ENCODE results near the gene APAF1. TPM values are rescaled to one million over a fixed set of nuclear protein-coding genes. Genes with fewer than 3 reads are reported as not detected.

The APAF1 gene
- total and polyA plus RNA-seq, 2 of the 13 experiments (the other 11 are each of a cell fraction or from before 2014, with no cell fraction given) = 6.0 to 13.0 TPM

- TF ChIP-seq SETDB1 (CRISPR knock-in tag; IDR thresholded peaks at IDR 0.05; ENCODE audit: borderline replicate concordance) = no peak
Observed at GRCh38 chr12:98697209-98697608, 52.1 kb downstream of the APAF1 start (continued).

- Histone ChIP-seq H4K20me1 (ENCODE audit: insufficient read depth, low read length) (no peaks in the 10 kb centered on the region), H3K27ac (ENCODE audit: extremely low read length, insufficient read depth, low read length) (no peak overlapping the region), H3K79me2 (ENCODE audit: insufficient read depth, low read length) (no peaks in the 10 kb centered on the region), H3K4me2 (ENCODE audit: low read depth, low read length) (no peak overlapping the region), H3K4me1 (ENCODE audit: insufficient read depth, low read length) (no peaks in the 10 kb centered on the region), H3K9me3 (ENCODE audit: low read length) (no peaks in the 10 kb centered on the region), H2AFZ (ENCODE audit: low read length) (no peak overlapping the region), H3K27me3 (ENCODE audit: control insufficient read depth in 1 of 2, insufficient read depth in 2 of 2, low read length in 2 of 2) (no peaks in the 10 kb centered on the region), H3K4me3 (replicated peaks in 1 of 3; ENCODE audit: insufficient read depth in 1 of 3, low read depth in 2 of 3, low read length in 3 of 3) (no peak overlapping the region), H3K9ac (ENCODE audit: insufficient read depth, low read depth, low read length) (no peak overlapping the region), H3K36me3 (replicated peaks in 1 of 2; ENCODE audit: control insufficient read depth in 1 of 2, insufficient read depth in 2 of 2, low read length in 2 of 2) (peaks cover 2 to 10% of the 10 kb centered on the region in 2 experiments; a peak in 4 of 5 replicates)
- in situ Hi-C loops (cut with HindIII; ENCODE audit: extremely low pct_ligation_motif_present, low pct_unique_long_range_greater_than_20kb) = loop anchor here (5.0 kb wide), 1 partner anchor 298 kb away; no protein-coding TSS in a partner anchor
- intact Hi-C loops (cut with micrococcal nuclease; ENCODE audit: unreplicated experiment) = loop anchor here (1.0 kb wide), 2 partner anchors 44 to 299 kb away; no protein-coding TSS in a partner anchor
- ChIA-PET CTCF (ENCODE audit: low intra/inter-chr PET ratio, low total read pairs) (interaction anchor here (1.4 to 1.9 kb wide), 2 partner anchors 240 to 300 kb away, joined by 3 to 19 read pairs; no protein-coding TSS in a partner anchor), POLR2A (no interaction called here)
- DNase-seq (ENCODE audit: low spot score) (peak; percentile 39), FAIRE-seq (peak; percentile 56), ATAC-seq (peak; percentile 98)
- 54% methylated on average over 6 of the region's 6 CpGs for WGBS (ENCODE audit: low lambda C conversion rate)
- BruUV-seq (replicated peaks) = no TSS peak
- TF ChIP-seq MLX (CRISPR knock-in tag; IDR thresholded peaks at IDR 0.05) (peak; percentile 87), PHF21A (CRISPR knock-in tag; IDR thresholded peaks at IDR 0.05) (no peak), ZNF790 (CRISPR knock-in tag; IDR thresholded peaks at IDR 0.05; ENCODE audit: borderline replicate concordance) (no peak), MAX (IDR thresholded peaks at IDR 0.05) (no peak), CEBPG (CRISPR knock-in tag; IDR thresholded peaks at IDR 0.05) (no peak), IRX3 (CRISPR knock-in tag; IDR thresholded peaks at IDR 0.05; ENCODE audit: borderline replicate concordance, low read depth) (no peak), ZNF362 (CRISPR knock-in tag; IDR thresholded peaks at IDR 0.05; ENCODE audit: borderline replicate concordance) (no peak), ZBTB39 (CRISPR knock-in tag; IDR thresholded peaks at IDR 0.05) (no peak), SALL1 (CRISPR knock-in tag; IDR thresholded peaks at IDR 0.05) (0 out of 2 replicates have a peak, but pooled peaks have one; percentile 16), ZBTB20 (CRISPR knock-in tag; IDR thresholded peaks at IDR 0.05; ENCODE audit: borderline replicate concordance, low read depth) (no peak), SMC3 (IDR thresholded peaks at IDR 0.05; ENCODE audit: low read length) (peak; percentile 73), KLF15 (CRISPR knock-in tag; IDR thresholded peaks at IDR 0.05; ENCODE audit: borderline replicate concordance) (no peak), ZNF251 (CRISPR knock-in tag; IDR thresholded peaks at IDR 0.05) (no peak), ZNF7 (CRISPR knock-in tag; IDR thresholded peaks at IDR 0.05) (no peak)
- TF ChIP-seq, protein P1, sequence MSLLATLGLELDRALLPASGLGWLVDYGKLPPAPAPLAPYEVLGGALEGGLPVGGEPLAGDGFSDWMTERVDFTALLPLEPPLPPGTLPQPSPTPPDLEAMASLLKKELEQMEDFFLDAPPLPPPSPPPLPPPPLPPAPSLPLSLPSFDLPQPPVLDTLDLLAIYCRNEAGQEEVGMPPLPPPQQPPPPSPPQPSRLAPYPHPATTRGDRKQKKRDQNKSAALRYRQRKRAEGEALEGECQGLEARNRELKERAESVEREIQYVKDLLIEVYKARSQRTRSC (CRISPR knock-in tag; IDR thresholded peaks at IDR 0.05; ENCODE audit: low read depth) = no peak
Observed at GRCh38 chr12:98698603-98699463, 53.7 kb downstream of the APAF1 start.
